Large intestine (tissue), 3 donors: ENCODE measurements around the gene RASL10B. TPM values are rescaled to one million over a fixed set of nuclear protein-coding genes. Genes with fewer than 3 reads are reported as not detected.

Source experiments
- DNase-seq, 2 donors: peaks; one replicate each; pipeline versions ENCODE4 v3.0.0 to v3.0.0-alpha.2; 2013
- H3K27ac ChIP-seq: one replicate; pipeline ENCODE4 v1.5.1; 2013; ENCODE audit warnings: low read length
- H3K27me3 ChIP-seq: 2 replicates; pipeline ENCODE4 v1.6.1; 2013; ENCODE audit warnings: low read length; ENCODE audit not compliant: control insufficient read depth, insufficient read depth
- H3K36me3 ChIP-seq: 2 replicates; pipeline ENCODE4 v1.6.1; 2013; ENCODE audit warnings: low read length; ENCODE audit not compliant: control insufficient read depth, insufficient read depth
- H3K4me1 ChIP-seq: one replicate; pipeline ENCODE4 v1.6.1; 2013; ENCODE audit warnings: low read length; ENCODE audit not compliant: control insufficient read depth, insufficient read depth
- H3K4me3 ChIP-seq: one replicate; pipeline ENCODE4 v1.5.1; 2013; ENCODE audit warnings: low read length
- H3K9me3 ChIP-seq: one replicate; pipeline ENCODE4 v1.6.1; 2013; ENCODE audit warnings: mild to moderate bottlenecking, low read depth, low read length, moderate library complexity; ENCODE audit not compliant: control insufficient read depth
- WGBS: methylation state at CpG from one replicate; pipeline ENCODE4 v1.1.5; 2013; ENCODE audit warnings: low lambda C conversion rate; ENCODE audit not compliant: insufficient coverage; 5-methylcytosine and 5-hydroxymethylcytosine counted together
- polyA plus RNA-seq: library from polyadenylated mRNA; unstranded; fragments of 120-200 nt; gene quantifications from one replicate; pipeline ENCODE4 v1.2.1, GENCODE V29; 2013

RASL10B gene
- polyA plus RNA-seq, 1 donor = 2.9 TPM

DNA sequence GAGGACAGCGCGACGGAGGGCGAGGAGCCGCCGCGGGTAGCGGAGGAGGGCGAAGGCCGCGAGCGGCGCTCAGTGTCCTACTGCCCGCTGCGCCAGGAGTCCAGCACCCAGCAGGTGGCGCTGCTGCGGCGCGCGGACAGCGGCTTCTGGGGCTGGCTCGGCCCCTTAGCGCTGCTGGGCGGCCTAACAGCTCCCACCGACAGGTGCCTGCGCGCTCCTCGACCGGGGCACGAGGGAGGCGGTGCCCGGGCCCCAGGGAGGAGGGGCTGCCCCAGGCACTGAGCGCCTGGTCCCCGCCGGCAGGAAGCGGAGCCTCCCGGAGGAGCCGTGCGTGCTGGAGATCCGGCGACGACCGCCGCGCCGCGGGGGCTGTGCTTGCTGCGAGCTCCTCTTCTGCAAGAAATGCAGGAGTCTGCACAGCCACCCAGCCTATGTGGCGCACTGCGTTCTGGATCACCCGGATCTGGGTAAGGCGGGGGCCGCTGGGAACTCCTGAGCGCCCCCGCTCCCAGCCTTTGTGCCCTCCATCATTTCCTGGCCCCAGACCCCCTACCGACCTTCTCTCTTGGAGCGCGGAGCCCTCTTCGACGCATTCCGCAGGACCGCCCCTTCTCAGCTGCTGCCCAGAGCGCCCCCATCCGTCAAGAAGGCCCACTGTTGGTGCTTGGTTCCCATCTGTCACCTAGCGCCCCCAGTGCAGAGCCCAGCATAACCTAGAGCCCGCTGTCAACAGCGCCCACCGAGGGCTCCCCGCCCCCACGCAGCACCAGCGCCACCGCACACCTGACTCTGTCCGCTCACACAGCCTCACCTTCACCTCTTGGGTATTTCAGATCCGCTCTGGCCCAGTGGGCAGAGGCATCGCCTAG, 32.9 kb downstream of the RASL10B start:
- peak overlapping the region; percentile 48 for H3K27ac ChIP-seq
- peak; percentile 93 to 94 for DNase-seq
- peak overlapping the region; percentile 56 for H3K4me3 ChIP-seq
- no CpG with 5 or more reads among the region's 75 CpGs for WGBS
- H3K36me3 ChIP-seq = no peaks in the 10 kb centered on the region
- H3K9me3 ChIP-seq = no peaks in the 10 kb centered on the region
- H3K27me3 ChIP-seq = no peaks in the 10 kb centered on the region
- H3K4me1 ChIP-seq = peaks cover 13% of the 10 kb centered on the region

DNA sequence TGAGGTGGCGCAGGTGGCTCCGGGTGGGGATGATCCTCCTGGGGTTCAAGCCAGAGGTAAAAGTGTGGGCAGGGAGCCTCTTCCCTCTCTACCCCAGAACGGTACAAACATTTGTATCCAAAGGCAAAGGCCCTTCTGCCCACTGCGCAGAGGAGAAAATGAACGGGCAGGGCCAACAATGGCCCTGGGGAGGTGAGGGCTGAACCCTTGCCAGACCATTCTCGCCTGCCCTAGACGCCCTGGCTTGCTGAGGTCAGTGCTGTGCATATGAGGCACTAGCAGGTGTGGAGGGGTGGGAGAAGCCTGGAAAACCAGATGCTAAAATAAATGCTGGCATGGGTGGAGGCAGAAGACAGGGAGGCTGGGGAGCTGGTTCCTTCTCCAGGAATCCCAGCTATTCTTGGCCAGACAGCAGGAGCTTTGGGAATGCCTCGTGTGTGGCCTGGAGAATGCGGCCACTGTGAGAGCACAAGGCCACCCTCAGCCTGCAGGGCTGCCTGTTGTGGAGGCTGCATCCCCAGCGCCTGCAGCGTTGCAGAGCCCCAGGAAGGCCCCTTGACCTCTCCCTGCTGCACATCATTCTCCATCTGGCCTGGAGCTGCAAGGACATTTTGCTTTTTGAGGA, 33.8 kb downstream of the RASL10B start:
- Histone ChIP-seq H3K4me3 (no peak overlapping the region), H3K9me3 (no peaks in the 10 kb centered on the region), H3K36me3 (no peaks in the 10 kb centered on the region), H3K27me3 (no peaks in the 10 kb centered on the region), H3K27ac (no peak overlapping the region), H3K4me1 (peaks cover 13% of the 10 kb centered on the region)
- no peak for DNase-seq
- no CpG with 5 or more reads among the region's 11 CpGs for WGBS

- Histone ChIP-seq H3K4me1 (peaks cover 13% of the 10 kb centered on the region), H3K27ac (no peak overlapping the region), H3K36me3 (no peaks in the 10 kb centered on the region), H3K27me3 (no peaks in the 10 kb centered on the region), H3K4me3 (no peak overlapping the region), H3K9me3 (no peaks in the 10 kb centered on the region)
- DNase-seq = no peak
- WGBS = no CpG with 5 or more reads among the region's 8 CpGs
Measured at GRCh38 chr17:35765756-35766488, 34.5 kb downstream of the RASL10B start.

DNA sequence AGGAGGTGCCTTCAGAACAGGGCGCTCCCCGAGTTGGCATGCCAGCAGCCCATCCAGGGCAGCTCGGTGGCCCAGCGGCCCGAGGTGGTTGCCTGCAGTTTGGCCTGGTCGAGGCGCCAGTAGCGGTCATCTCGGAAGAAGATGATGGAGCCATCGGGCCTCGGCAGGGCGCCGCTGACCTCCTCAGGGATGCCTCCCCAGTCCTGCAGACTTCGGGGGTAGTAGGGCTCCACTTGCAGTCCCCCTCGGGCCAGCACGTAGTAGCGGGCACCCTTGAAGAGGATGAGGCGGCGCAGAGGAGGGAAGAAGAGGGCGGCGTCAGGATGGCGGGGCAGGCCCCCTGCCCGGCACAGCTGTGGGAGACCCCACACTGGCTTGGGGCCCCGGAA, 35.0 kb downstream of the RASL10B start:
- no peak overlapping the region for H3K27ac ChIP-seq
- no CpG with 5 or more reads among the region's 24 CpGs for WGBS
- DNase-seq = no peak
- H3K27me3 ChIP-seq = no peaks in the 10 kb centered on the region
- H3K36me3 ChIP-seq = no peaks in the 10 kb centered on the region
- no peaks in the 10 kb centered on the region for H3K9me3 ChIP-seq
- H3K4me3 ChIP-seq = no peak overlapping the region
- peaks cover 13% of the 10 kb centered on the region for H3K4me1 ChIP-seq

DNA sequence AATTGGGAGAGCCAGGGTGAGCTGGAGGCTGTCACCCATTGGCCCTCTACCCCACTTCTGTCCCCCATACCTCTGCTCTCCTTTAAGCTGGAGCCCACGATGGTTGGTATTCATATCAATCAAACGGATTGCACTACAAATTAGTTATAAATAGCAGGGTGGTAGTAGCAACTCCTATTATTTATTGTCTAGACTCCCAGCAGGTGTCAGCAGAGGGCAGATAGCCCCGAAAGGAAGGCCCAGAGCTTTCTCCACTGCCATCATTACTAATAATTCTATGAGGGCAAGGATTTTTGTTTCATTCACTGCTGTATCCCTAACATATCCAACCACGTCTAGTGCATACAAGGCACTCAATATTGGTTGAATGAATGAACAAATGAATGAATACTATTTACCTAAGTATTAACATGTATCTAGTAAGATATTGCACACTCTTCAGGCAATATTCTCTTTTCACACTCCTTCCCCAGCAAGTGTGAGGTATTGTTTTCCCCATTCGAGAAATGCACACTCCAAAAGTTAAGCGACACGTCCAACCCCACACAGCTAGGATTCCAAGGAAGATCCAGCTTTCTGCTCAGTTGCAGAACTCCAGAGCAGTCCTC, 35.6 kb downstream of the RASL10B start:
- Histone ChIP-seq H3K27me3 (no peaks in the 10 kb centered on the region), H3K27ac (no peak overlapping the region), H3K4me3 (no peak overlapping the region), H3K9me3 (no peaks in the 10 kb centered on the region), H3K4me1 (peaks cover 13% of the 10 kb centered on the region), H3K36me3 (no peaks in the 10 kb centered on the region)
- DNase-seq = no peak
- WGBS = no CpG with 5 or more reads among the region's 7 CpGs

GRCh38 chr17:35768797-35769196, 37.4 kb downstream of the RASL10B start:
- H3K27ac ChIP-seq = no peak overlapping the region
- peak in 1 of 2 donors; percentile 53 for DNase-seq
- WGBS = no CpG with 5 or more reads among the region's 2 CpGs
- H3K9me3 ChIP-seq = no peaks in the 10 kb centered on the region
- H3K4me1 ChIP-seq = peaks cover 13% of the 10 kb centered on the region
- no peak overlapping the region for H3K4me3 ChIP-seq
- H3K36me3 ChIP-seq = no peaks in the 10 kb centered on the region
- H3K27me3 ChIP-seq = no peaks in the 10 kb centered on the region

DNA sequence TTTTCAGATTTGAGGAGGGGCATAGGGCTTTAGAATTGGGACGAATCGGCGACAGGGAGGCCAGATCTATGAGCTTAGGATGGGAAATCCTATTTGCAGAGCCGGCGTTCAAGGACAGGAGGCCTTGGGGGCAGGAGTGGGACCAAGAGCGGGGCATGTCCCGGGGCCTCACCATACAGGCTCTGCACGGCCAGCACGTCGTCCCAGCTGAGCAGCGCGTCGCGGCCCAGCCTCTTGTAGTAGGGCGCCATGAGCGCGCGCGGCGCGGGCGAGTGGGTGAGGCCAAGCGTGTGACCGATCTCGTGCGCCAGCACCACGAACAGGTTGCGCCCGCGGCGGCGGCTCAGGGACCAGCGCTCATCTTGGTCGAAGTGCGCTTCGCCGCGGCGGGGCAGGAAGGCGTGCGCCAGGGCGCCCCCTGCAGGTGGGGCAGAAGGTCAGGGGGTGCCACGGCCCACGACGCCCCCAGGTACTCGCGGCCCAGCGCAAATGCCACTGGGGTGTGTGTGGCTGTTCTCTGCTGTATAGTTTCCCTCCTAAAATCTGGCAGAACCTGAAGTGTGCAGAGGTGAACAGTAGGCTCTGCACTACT, 38.6 kb downstream of the RASL10B start:
- WGBS = no CpG with 5 or more reads among the region's 48 CpGs

DNA sequence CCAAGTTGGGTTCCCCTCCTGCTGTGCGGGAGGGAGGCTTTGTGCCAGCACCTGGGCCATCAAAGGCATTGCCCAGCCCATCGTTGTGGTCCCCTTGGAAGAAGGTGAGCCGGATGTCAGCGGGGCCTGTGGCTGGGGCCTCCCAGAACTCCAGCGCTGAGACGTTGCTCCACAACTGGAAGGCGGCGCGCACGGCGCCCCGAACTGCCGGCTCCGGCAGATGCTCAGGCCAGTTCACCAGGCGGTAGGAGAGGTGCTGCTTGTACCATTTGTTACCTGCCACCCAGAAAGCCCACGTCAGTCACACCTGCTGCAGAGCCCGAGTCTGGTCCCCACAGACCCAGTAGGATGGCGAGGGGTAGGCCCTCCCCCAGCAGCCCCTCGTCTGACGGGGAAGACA, 41.7 kb downstream of the RASL10B start:
- no CpG with 5 or more reads among the region's 20 CpGs for WGBS

More for the DNA sequence above, 38.6 kb downstream of the RASL10B start:
- no peaks in the 10 kb centered on the region for H3K9me3 ChIP-seq
- no peak for DNase-seq
- no peak overlapping the region for H3K27ac ChIP-seq
- no peaks in the 10 kb centered on the region for H3K27me3 ChIP-seq
- no peak overlapping the region for H3K4me3 ChIP-seq
- H3K4me1 ChIP-seq = peaks cover 6% of the 10 kb centered on the region
- no peaks in the 10 kb centered on the region for H3K36me3 ChIP-seq

DNA sequence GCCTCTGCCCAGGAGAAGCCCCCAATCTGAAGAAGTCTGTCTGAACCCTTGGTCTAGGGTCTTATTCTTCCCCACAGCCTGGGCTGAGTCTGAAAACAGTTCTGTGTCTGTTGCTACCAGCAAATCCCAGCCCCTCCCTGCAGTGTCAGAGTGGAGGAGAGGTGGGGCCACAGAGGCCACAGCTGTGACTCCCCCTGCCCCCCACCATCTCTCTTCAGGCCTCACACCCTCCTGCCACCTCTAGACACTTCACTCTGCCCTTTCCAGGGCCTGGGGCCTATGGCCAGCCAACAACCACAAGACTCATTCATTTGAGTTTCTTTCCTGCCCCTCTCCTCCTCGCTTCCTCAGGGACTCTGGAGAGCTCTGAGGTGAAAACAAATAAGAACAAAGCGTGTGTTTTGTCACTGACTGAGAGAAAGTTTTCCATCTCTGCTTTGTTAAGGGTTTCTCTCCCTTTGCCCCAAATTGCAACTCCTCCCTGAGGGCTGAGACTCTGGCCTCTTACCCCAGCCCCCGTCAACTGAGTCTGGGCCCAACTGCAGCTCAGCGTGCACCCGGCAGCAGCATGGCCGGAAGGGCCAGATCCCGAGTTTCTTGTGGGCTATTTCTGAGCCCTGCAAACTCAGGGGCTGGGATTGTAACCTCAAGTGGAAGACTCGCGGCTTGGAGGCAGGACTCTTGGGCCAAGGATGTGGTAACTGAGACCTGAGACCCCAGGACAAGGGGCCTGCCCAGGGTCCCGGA, 42.4 kb downstream of the RASL10B start:
- H3K27ac ChIP-seq = peak overlapping the region; percentile 52
- no CpG with 5 or more reads among the region's 10 CpGs for WGBS
- no peak for DNase-seq
- no peaks in the 10 kb centered on the region for H3K36me3 ChIP-seq
- H3K9me3 ChIP-seq = no peaks in the 10 kb centered on the region
- H3K4me3 ChIP-seq = no peak overlapping the region
- H3K27me3 ChIP-seq = no peaks in the 10 kb centered on the region
- H3K4me1 ChIP-seq = no peaks in the 10 kb centered on the region

More for the DNA sequence above, 41.7 kb downstream of the RASL10B start:
- Histone ChIP-seq H3K4me3 (no peak overlapping the region), H3K36me3 (no peaks in the 10 kb centered on the region), H3K27ac (peak overlapping the region; percentile 52), H3K4me1 (no peaks in the 10 kb centered on the region), H3K9me3 (no peaks in the 10 kb centered on the region), H3K27me3 (no peaks in the 10 kb centered on the region)
- no peak for DNase-seq
